Lung microvascular endothelial cell (primary cell): ENCODE data around the gene SPATS2L. TPM values are rescaled to one million over a fixed set of nuclear protein-coding genes. Genes with fewer than 3 reads are reported as not detected.

Source experiments
- DNase-seq, 2 donors: peaks; one replicate each; pipeline versions ENCODE4 v3.0.0 to v3.0.0-alpha.2; 2010; ENCODE audit warnings: low read depth in 2 of 2
- total RNA-seq: library from RNA; depleted of rRNA; stranded (reverse); fragments of >200 nt; gene quantifications from 2 replicates; pipeline ENCODE4 v1.2.1, GENCODE V29; 2014

The SPATS2L gene
- total RNA-seq, 1 donor from 2014 or later = 5.4 TPM

- peak; percentile 36 to 80 for DNase-seq
Observed at GRCh38 chr2:200408428-200409316, 102.2 kb downstream of the SPATS2L start.

GRCh38 chr2:200411831-200412230 is 105.3 kb downstream of the SPATS2L start:
- DNase-seq = no peak

- no peak for DNase-seq
Observed at GRCh38 chr2:200414367-200414766, 107.9 kb downstream of the SPATS2L start.

- DNase-seq = no peak
Observed at GRCh38 chr2:200415455-200415854, 109.0 kb downstream of the SPATS2L start.

- DNase-seq = no peak
Observed at GRCh38 chr2:200416878-200417277, 110.4 kb downstream of the SPATS2L start.

GRCh38 chr2:200417366-200417765 is 110.9 kb downstream of the SPATS2L start:
- no peak for DNase-seq

- no peak for DNase-seq
Observed at GRCh38 chr2:200418399-200418798, 111.9 kb downstream of the SPATS2L start.

- no peak for DNase-seq
Observed at GRCh38 chr2:200419325-200419724, 112.8 kb downstream of the SPATS2L start.

GRCh38 chr2:200421270-200421669 is 114.8 kb downstream of the SPATS2L start:
- no peak for DNase-seq

- no peak for DNase-seq
Observed at GRCh38 chr2:200422071-200422470, 115.6 kb downstream of the SPATS2L start.

GRCh38 chr2:200422532-200423261 is 116.2 kb downstream of the SPATS2L start:
- DNase-seq = no peak

GRCh38 chr2:200423541-200423940 is 117.0 kb downstream of the SPATS2L start:
- no peak for DNase-seq

GRCh38 chr2:200425026-200425821 is 118.7 kb downstream of the SPATS2L start:
- DNase-seq = no peak

- DNase-seq = no peak
Observed at GRCh38 chr2:200426754-200427153, 120.3 kb downstream of the SPATS2L start.

GRCh38 chr2:200428961-200429665 is 122.6 kb downstream of the SPATS2L start:
- no peak for DNase-seq

- no peak for DNase-seq
Observed at GRCh38 chr2:200430017-200430416, 123.5 kb downstream of the SPATS2L start.

GRCh38 chr2:200431996-200432705 is 125.7 kb downstream of the SPATS2L start:
- no peak for DNase-seq

- no peak for DNase-seq
Observed at GRCh38 chr2:200435379-200435778, 128.9 kb downstream of the SPATS2L start.

- DNase-seq = peak; percentile 5 to 14
Observed at GRCh38 chr2:200438251-200438650, 131.8 kb downstream of the SPATS2L start.

GRCh38 chr2:200438846-200439245 is 132.4 kb downstream of the SPATS2L start:
- no peak for DNase-seq

GRCh38 chr2:200439981-200440380 is 133.5 kb downstream of the SPATS2L start:
- no peak for DNase-seq
